Loucy (cell line): Measurements from ENCODE around the gene NAGLU.
A peak's percentile ranks its signal among the peaks of the same experiment; 100 is the strongest.

Source experiments
- H2AFZ ChIP-seq: fragments of 200-600 bp; sonication (generic); 2 replicates; pipeline ENCODE4 v1.6.0; 2016; ENCODE audit warnings: antibody characterized with exemption, mild to moderate bottlenecking, low read length, moderate library complexity
- H3F3A ChIP-seq: fragments of 200-600 bp; 2 replicates; pipeline ENCODE4 v1.6.0; 2016; ENCODE audit warnings: antibody characterized with exemption, low read depth, mild to moderate bottlenecking
- H3K27me3 ChIP-seq: fragments of 200-600 bp; sonication (generic); 2 replicates; pipeline ENCODE4 v1.6.1; 2014; ENCODE audit warnings: low read length, mild to moderate bottlenecking; ENCODE audit not compliant: insufficient read depth, poor library complexity, severe bottlenecking
- H3K36me3 ChIP-seq: fragments of 200-600 bp; sonication (generic); 2 replicates; pipeline ENCODE4 v1.6.1; 2016; ENCODE audit warnings: low read length; ENCODE audit not compliant: insufficient read depth
- H3K4me1 ChIP-seq: fragments of 200-600 bp; sonication (generic); 2 replicates; pipeline ENCODE4 v1.5.1; 2014; ENCODE audit warnings: low read length, mild to moderate bottlenecking; ENCODE audit not compliant: insufficient read depth, poor library complexity, severe bottlenecking
- H3K4me2 ChIP-seq: fragments of 200-600 bp; sonication (generic); 2 replicates; pipeline ENCODE4 v1.6.0; 2014; ENCODE audit warnings: antibody characterized with exemption, low read length, low read depth, mild to moderate bottlenecking; ENCODE audit not compliant: poor library complexity, severe bottlenecking
- H3K4me3 ChIP-seq: fragments of 200-600 bp; sonication (generic); 2 replicates; pipeline ENCODE4 v1.5.1; 2014; ENCODE audit warnings: low read length, mild to moderate bottlenecking, mixed read lengths; ENCODE audit not compliant: poor library complexity, severe bottlenecking
- H3K79me2 ChIP-seq: fragments of 200-600 bp; sonication (generic); 2 replicates; pipeline ENCODE4 v1.6.1; 2014; ENCODE audit warnings: low read length; ENCODE audit not compliant: insufficient read depth
- H3K9ac ChIP-seq: fragments of 200-600 bp; sonication (generic); 2 replicates; pipeline ENCODE4 v1.6.0; 2014; ENCODE audit warnings: mild to moderate bottlenecking, low read depth, low read length, moderate library complexity; ENCODE audit not compliant: poor library complexity, severe bottlenecking
- H3K9me2 ChIP-seq: fragments of 200-600 bp; sonication (generic); replicated peaks from 2 replicates; pipeline ENCODE4 v1.6.1; 2016; ENCODE audit warnings: low read depth, low read length, mixed read lengths
- H3K9me3 ChIP-seq: fragments of 200-600 bp; sonication (generic); 2 replicates; pipeline ENCODE4 v1.6.1; 2014; ENCODE audit warnings: mild to moderate bottlenecking, antibody characterized with exemption, low read length, low read depth; ENCODE audit not compliant: insufficient read depth
- H4K20me1 ChIP-seq: fragments of 200-600 bp; sonication (generic); 2 replicates; pipeline ENCODE4 v1.6.0; 2014; ENCODE audit warnings: antibody characterized with exemption, low read length, mild to moderate bottlenecking; ENCODE audit not compliant: insufficient read depth, poor library complexity, severe bottlenecking
- CTCF ChIP-seq: fragments of 200-600 bp; sonication (generic); conservative IDR thresholded peaks from 2 replicates; pipeline ENCODE4 v1.5.1; 2014; ENCODE audit warnings: mild to moderate bottlenecking, antibody characterized with exemption, low read length
- EZH2phosphoT487 ChIP-seq: fragments of 200-600 bp; IDR thresholded peaks from 2 replicates; pipeline ENCODE4 v1.6.1; 2018; ENCODE audit warnings: antibody characterized with exemption, mild to moderate bottlenecking, moderate library complexity, borderline replicate concordance

The NAGLU gene

GRCh38 chr17:42518755-42519545 is 17.1 kb upstream of the NAGLU start:
- Histone ChIP-seq H3K9me3 (no peaks in the 10 kb centered on the region), H3K4me3 (no peak overlapping the region), H3K36me3 (no peaks in the 10 kb centered on the region), H3F3A (no peaks in the 10 kb centered on the region), H3K27me3 (no peaks in the 10 kb centered on the region), H3K4me1 (peaks cover 37% of the 10 kb centered on the region), H3K9ac (no peak overlapping the region), H3K4me2 (no peak overlapping the region), H4K20me1 (no peaks in the 10 kb centered on the region), H3K79me2 (no peaks in the 10 kb centered on the region), H3K9me2 (no peaks in the 10 kb centered on the region), H2AFZ (no peak overlapping the region)
- TF ChIP-seq EZH2phosphoT487 (no peak), CTCF (no peak)

- H4K20me1 ChIP-seq, result no peaks in the 10 kb centered on the region
- H3K9me3 ChIP-seq, result no peaks in the 10 kb centered on the region
- H3K9me2 ChIP-seq, result no peaks in the 10 kb centered on the region
- H3K79me2 ChIP-seq, result no peaks in the 10 kb centered on the region
- no peaks in the 10 kb centered on the region for H3K27me3 ChIP-seq
- H3K4me2 ChIP-seq, result no peak overlapping the region
- no peaks in the 10 kb centered on the region for H3F3A ChIP-seq
- TF ChIP-seq CTCF, result no peak
- no peak for TF ChIP-seq EZH2phosphoT487
- H2AFZ ChIP-seq, result no peak overlapping the region
- no peaks in the 10 kb centered on the region for H3K36me3 ChIP-seq
- peaks cover 37% of the 10 kb centered on the region for H3K4me1 ChIP-seq
- H3K4me3 ChIP-seq, result no peak overlapping the region
- H3K9ac ChIP-seq, result no peak overlapping the region
These were observed 16.2 kb upstream of the NAGLU start for GRCh38 chr17:42519546-42520491.

GRCh38 chr17:42520540-42520951 is 15.5 kb upstream of the NAGLU start:
- Histone ChIP-seq H3K9me2 (no peaks in the 10 kb centered on the region), H3F3A (no peaks in the 10 kb centered on the region), H4K20me1 (no peaks in the 10 kb centered on the region), H2AFZ (no peak overlapping the region), H3K4me3 (no peak overlapping the region), H3K36me3 (no peaks in the 10 kb centered on the region), H3K4me1 (peaks cover 37% of the 10 kb centered on the region), H3K9ac (no peak overlapping the region), H3K79me2 (no peaks in the 10 kb centered on the region), H3K4me2 (no peak overlapping the region), H3K27me3 (no peaks in the 10 kb centered on the region), H3K9me3 (no peaks in the 10 kb centered on the region)
- TF ChIP-seq CTCF (peak; percentile 80), EZH2phosphoT487 (no peak)
